ENCODE measurements around the gene SYNGAP1.

Gene SYNGAP1

GRCh38 chr6:33429750-33430052 lies 9.8 kb downstream of the SYNGAP1 start:
- no peak overlapping the region for H3K4me3 ChIP-seq (ENCODE audit: low read depth, low read length)
- DNase-seq (ENCODE audit: low read depth) = no peak
- no peak for TF ChIP-seq CTCF (IDR thresholded peaks at IDR 0.05; ENCODE audit: insufficient read depth, low read depth, low read length, missing control alignments)

- TF ChIP-seq CTCF (IDR thresholded peaks at IDR 0.05; ENCODE audit: insufficient read depth, low read depth, low read length, missing control alignments) = no peak
- DNase-seq (ENCODE audit: low read depth) = peak; percentile 57
- no peak overlapping the region for H3K4me3 ChIP-seq (ENCODE audit: low read depth, low read length)
Measured at GRCh38 chr6:33430334-33430733, 10.5 kb downstream of the SYNGAP1 start.

- peak; percentile 88 for DNase-seq (ENCODE audit: low read depth)
- TF ChIP-seq CTCF (IDR thresholded peaks at IDR 0.05; ENCODE audit: insufficient read depth, low read depth, low read length, missing control alignments) = no peak
- peak overlapping the region; percentile 15 for H3K4me3 ChIP-seq (ENCODE audit: low read depth, low read length)
Measured at GRCh38 chr6:33430991-33431879, 11.4 kb downstream of the SYNGAP1 start.

GRCh38 chr6:33431880-33432541 lies 12.1 kb downstream of the SYNGAP1 start:
- peak; percentile 36 for DNase-seq (ENCODE audit: low read depth)
- no peak for TF ChIP-seq CTCF (IDR thresholded peaks at IDR 0.05; ENCODE audit: insufficient read depth, low read depth, low read length, missing control alignments)
- H3K4me3 ChIP-seq (ENCODE audit: low read depth, low read length) = peak overlapping the region; percentile 15

GRCh38 chr6:33432546-33432945 lies 12.7 kb downstream of the SYNGAP1 start:
- H3K4me3 ChIP-seq (ENCODE audit: low read depth, low read length) = no peak overlapping the region
- TF ChIP-seq CTCF (IDR thresholded peaks at IDR 0.05; ENCODE audit: insufficient read depth, low read depth, low read length, missing control alignments) = no peak
- DNase-seq (ENCODE audit: low read depth) = no peak

GRCh38 chr6:33433001-33433543 lies 13.2 kb downstream of the SYNGAP1 start:
- TF ChIP-seq CTCF (IDR thresholded peaks at IDR 0.05; ENCODE audit: insufficient read depth, low read depth, low read length, missing control alignments) = no peak
- H3K4me3 ChIP-seq (ENCODE audit: low read depth, low read length) = no peak overlapping the region
- no peak for DNase-seq (ENCODE audit: low read depth)
